ENCODE measurements around the gene CALN1. TPM values are rescaled to one million over a fixed set of nuclear protein-coding genes. Genes with fewer than 3 reads are reported as not detected.
"Not testable (repeated sequence)": the region's sequence is repeated elsewhere in the genome, so short reads cannot be mapped to it uniquely, and the experiment has no call there.

Gene CALN1
- total RNA-seq, 1 experiment from 2014 or later: not detected

- DNase-seq (ENCODE audit: extremely low read depth, low read depth): no peak
Observed at GRCh38 chr7:72411419-72411818, 719 bp downstream of the CALN1 start.

- no peak for DNase-seq (ENCODE audit: extremely low read depth, low read depth)
Observed at GRCh38 chr7:72409638-72410015, 2.5 kb downstream of the CALN1 start.

GRCh38 chr7:72408966-72409637 is 3.0 kb downstream of the CALN1 start:
- no peak for DNase-seq (ENCODE audit: extremely low read depth, low read depth)

GRCh38 chr7:72406820-72407403 is 5.2 kb downstream of the CALN1 start:
- DNase-seq (ENCODE audit: extremely low read depth, low read depth): no peak

- no peak for DNase-seq (ENCODE audit: extremely low read depth, low read depth)
Observed at GRCh38 chr7:72405871-72406270, 6.3 kb downstream of the CALN1 start.

GRCh38 chr7:72405418-72405817 is 6.7 kb downstream of the CALN1 start:
- peak; percentile 12 for DNase-seq (ENCODE audit: extremely low read depth, low read depth)

GRCh38 chr7:72404743-72405142 is 7.4 kb downstream of the CALN1 start:
- DNase-seq (ENCODE audit: extremely low read depth, low read depth): no peak

GRCh38 chr7:72403458-72404076 is 8.6 kb downstream of the CALN1 start:
- no peak for DNase-seq (ENCODE audit: extremely low read depth, low read depth)

GRCh38 chr7:72394016-72394415 is 18.1 kb downstream of the CALN1 start:
- no peak for DNase-seq (ENCODE audit: extremely low read depth, low read depth)

- no peak for DNase-seq (ENCODE audit: extremely low read depth, low read depth)
Observed at GRCh38 chr7:72391821-72392377, 20.2 kb downstream of the CALN1 start.

- DNase-seq (ENCODE audit: extremely low read depth, low read depth): no peak
Observed at GRCh38 chr7:72386118-72386517, 26.0 kb downstream of the CALN1 start.

- no peak for DNase-seq (ENCODE audit: extremely low read depth, low read depth)
Observed at GRCh38 chr7:72362246-72362645, 49.9 kb downstream of the CALN1 start.

- DNase-seq (ENCODE audit: extremely low read depth, low read depth): no peak
Observed at GRCh38 chr7:72345208-72345727, 66.9 kb downstream of the CALN1 start.

- no peak for DNase-seq (ENCODE audit: extremely low read depth, low read depth)
Observed at GRCh38 chr7:72343991-72344390, 68.1 kb downstream of the CALN1 start.

- not testable (repeated sequence) for DNase-seq (ENCODE audit: extremely low read depth, low read depth)
Observed at GRCh38 chr7:72343354-72343753, 68.8 kb downstream of the CALN1 start.

GRCh38 chr7:72337390-72338167 is 74.6 kb downstream of the CALN1 start:
- DNase-seq (ENCODE audit: extremely low read depth, low read depth): no peak

GRCh38 chr7:72336632-72337389 is 75.3 kb downstream of the CALN1 start:
- no peak for DNase-seq (ENCODE audit: extremely low read depth, low read depth)

GRCh38 chr7:72336382-72336631 is 75.8 kb downstream of the CALN1 start:
- no peak for DNase-seq (ENCODE audit: extremely low read depth, low read depth)

GRCh38 chr7:72335561-72336381 is 76.4 kb downstream of the CALN1 start:
- DNase-seq (ENCODE audit: extremely low read depth, low read depth): no peak

- no peak for DNase-seq (ENCODE audit: extremely low read depth, low read depth)
Observed at GRCh38 chr7:72334698-72335097, 77.4 kb downstream of the CALN1 start.

All from NCI-H460 (cell line).